Activated T-helper 17 cell treated with anti-CD3 and anti-CD28 coated beads, Interleukin-2, amount 50 U/mL, for 72 hours (primary cell): ENCODE measurements around the gene POLDIP2. TPM values are rescaled to one million over a fixed set of nuclear protein-coding genes. Genes with fewer than 3 reads are reported as not detected.

Experiments used
- ATAC-seq: fragments of 150-1000 bp; cut with Tn5 transposase; replicated peaks from 2 replicates; pipeline ENCODE4 v1.10.0; 2021; ENCODE audit warnings: mild to moderate bottlenecking, moderate library complexity
- H3K27ac Mint-ChIP-seq: one replicate; pipeline ENCODE4 v1.8.0; 2022; ENCODE audit warnings: mixed read lengths
- H3K27me3 Mint-ChIP-seq: one replicate; pipeline ENCODE4 v1.8.0; 2022; ENCODE audit warnings: mixed read lengths
- H3K36me3 Mint-ChIP-seq: one replicate; pipeline ENCODE4 v1.8.0; 2022; ENCODE audit warnings: low read depth, mild to moderate bottlenecking, mixed read lengths
- H3K4me1 Mint-ChIP-seq: one replicate; pipeline ENCODE4 v1.8.0; 2022; ENCODE audit warnings: mixed read lengths
- H3K4me3 Mint-ChIP-seq: one replicate; pipeline ENCODE4 v1.8.0; 2022; ENCODE audit warnings: mild to moderate bottlenecking, mixed read lengths
- H3K9me3 Mint-ChIP-seq: one replicate; pipeline ENCODE4 v1.8.0; 2022; ENCODE audit warnings: mixed read lengths
- total RNA-seq, 2 donors: library from RNA; stranded (reverse); gene quantifications; one replicate each; pipeline ENCODE4 v1.2.3, GENCODE V29; 2022

POLDIP2 gene
- total RNA-seq, 2 donors from 2014 or later, result 48.9 to 109 TPM

GRCh38 chr17:28379814-28380801 is 22.8 kb upstream of the POLDIP2 start:
- no peak overlapping the region for H3K27ac Mint-ChIP-seq
- no peaks in the 10 kb centered on the region for H3K9me3 Mint-ChIP-seq
- H3K4me1 Mint-ChIP-seq, result peaks cover 17% of the 10 kb centered on the region
- H3K36me3 Mint-ChIP-seq, result peaks cover 17% of the 10 kb centered on the region
- H3K4me3 Mint-ChIP-seq, result no peak overlapping the region
- no peaks in the 10 kb centered on the region for H3K27me3 Mint-ChIP-seq
- no peak for ATAC-seq

- peak overlapping the region; percentile 97 for H3K27ac Mint-ChIP-seq
- H3K27me3 Mint-ChIP-seq, result no peaks in the 10 kb centered on the region
- no peak for ATAC-seq
- peak overlapping the region; percentile 90 for H3K4me3 Mint-ChIP-seq
- H3K9me3 Mint-ChIP-seq, result no peaks in the 10 kb centered on the region
- peaks cover 7% of the 10 kb centered on the region for H3K4me1 Mint-ChIP-seq
- H3K36me3 Mint-ChIP-seq, result peaks cover 26% of the 10 kb centered on the region
These were observed 15.6 kb upstream of the POLDIP2 start for GRCh38 chr17:28372945-28373274.

GRCh38 chr17:28372203-28372944 is 15.0 kb upstream of the POLDIP2 start:
- peak overlapping the region; percentile 97 for H3K27ac Mint-ChIP-seq
- ATAC-seq, result peak; percentile 14
- H3K27me3 Mint-ChIP-seq, result no peaks in the 10 kb centered on the region
- peaks cover 7% of the 10 kb centered on the region for H3K4me1 Mint-ChIP-seq
- peak overlapping the region; percentile 90 for H3K4me3 Mint-ChIP-seq
- peaks cover 26% of the 10 kb centered on the region for H3K36me3 Mint-ChIP-seq
- H3K9me3 Mint-ChIP-seq, result no peaks in the 10 kb centered on the region

- Mint-ChIP-seq H3K27ac (peak within 1 kb of the TSS; percentile 97), H3K27me3 (no peaks in the 10 kb centered on the region), H3K36me3 (peaks cover 26% of the 10 kb centered on the region), H3K9me3 (no peaks in the 10 kb centered on the region), H3K4me1 (peaks cover 7% of the 10 kb centered on the region), H3K4me3 (peak within 1 kb of the TSS; percentile 90)
- peak; percentile 92 for ATAC-seq
These were observed 14.2 kb upstream of the POLDIP2 start, which contains the start of gene SARM1 for GRCh38 chr17:28371245-28372202. Gene SARM1, plus strand, starts transcription at chr17:28371694. Its CDS starts 339 bp downstream, at chr17:28372033.

- peak overlapping the region; percentile 97 for H3K27ac Mint-ChIP-seq
- H3K9me3 Mint-ChIP-seq, result no peaks in the 10 kb centered on the region
- H3K4me1 Mint-ChIP-seq, result peaks cover 7% of the 10 kb centered on the region
- H3K4me3 Mint-ChIP-seq, result peak overlapping the region; percentile 90
- peaks cover 26% of the 10 kb centered on the region for H3K36me3 Mint-ChIP-seq
- ATAC-seq, result no peak
- H3K27me3 Mint-ChIP-seq, result no peaks in the 10 kb centered on the region
These were observed 13.4 kb upstream of the POLDIP2 start for GRCh38 chr17:28370744-28371103.

- Mint-ChIP-seq H3K9me3 (no peaks in the 10 kb centered on the region), H3K4me3 (peak within 1 kb of the TSS; percentile 90), H3K36me3 (peaks cover 25% of the 10 kb centered on the region), H3K27ac (peak within 1 kb of the TSS; percentile 97), H3K27me3 (no peaks in the 10 kb centered on the region), H3K4me1 (peaks cover 7% of the 10 kb centered on the region)
- ATAC-seq, result no peak
These were observed 12.9 kb upstream of the POLDIP2 start, which contains the start of gene VTN for GRCh38 chr17:28370035-28370743. Gene VTN, minus strand, starts transcription at chr17:28370307. Its CDS starts 104 bp downstream, at chr17:28370203.

GRCh38 chr17:28369684-28370034 is 12.3 kb upstream of the POLDIP2 start:
- Mint-ChIP-seq H3K4me1 (peaks cover 7% of the 10 kb centered on the region), H3K27me3 (no peaks in the 10 kb centered on the region), H3K27ac (no peak overlapping the region), H3K36me3 (peaks cover 19% of the 10 kb centered on the region), H3K4me3 (no peak overlapping the region), H3K9me3 (no peaks in the 10 kb centered on the region)
- ATAC-seq, result no peak

- no peak overlapping the region for H3K27ac Mint-ChIP-seq
- peaks cover 16% of the 10 kb centered on the region for H3K36me3 Mint-ChIP-seq
- H3K27me3 Mint-ChIP-seq, result no peaks in the 10 kb centered on the region
- no peak overlapping the region for H3K4me3 Mint-ChIP-seq
- ATAC-seq, result no peak
- H3K4me1 Mint-ChIP-seq, result peaks cover 7% of the 10 kb centered on the region
- H3K9me3 Mint-ChIP-seq, result no peaks in the 10 kb centered on the region
These were observed 11.8 kb upstream of the POLDIP2 start for GRCh38 chr17:28368915-28369683.

- Mint-ChIP-seq H3K9me3 (no peaks in the 10 kb centered on the region), H3K36me3 (peaks cover 14% of the 10 kb centered on the region), H3K4me1 (peaks cover 3% of the 10 kb centered on the region), H3K4me3 (no peak overlapping the region), H3K27me3 (no peaks in the 10 kb centered on the region), H3K27ac (no peak overlapping the region)
- no peak for ATAC-seq
These were observed 11.0 kb upstream of the POLDIP2 start for GRCh38 chr17:28368306-28368831.

GRCh38 chr17:28367641-28368305 is 10.4 kb upstream of the POLDIP2 start:
- Mint-ChIP-seq H3K36me3 (peaks cover 17% of the 10 kb centered on the region), H3K4me3 (no peak overlapping the region), H3K27ac (no peak overlapping the region), H3K4me1 (no peaks in the 10 kb centered on the region), H3K9me3 (no peaks in the 10 kb centered on the region), H3K27me3 (no peaks in the 10 kb centered on the region)
- no peak for ATAC-seq

GRCh38 chr17:28366605-28367004 is 9.3 kb upstream of the POLDIP2 start:
- Mint-ChIP-seq H3K9me3 (no peaks in the 10 kb centered on the region), H3K4me1 (no peaks in the 10 kb centered on the region), H3K27ac (peak overlapping the region; percentile 65), H3K36me3 (peaks cover 27% of the 10 kb centered on the region), H3K4me3 (no peak overlapping the region), H3K27me3 (no peaks in the 10 kb centered on the region)
- ATAC-seq, result no peak

GRCh38 chr17:28365487-28365886 is 8.2 kb upstream of the POLDIP2 start:
- H3K9me3 Mint-ChIP-seq, result no peaks in the 10 kb centered on the region
- peaks cover 33% of the 10 kb centered on the region for H3K36me3 Mint-ChIP-seq
- H3K27ac Mint-ChIP-seq, result no peak overlapping the region
- H3K4me3 Mint-ChIP-seq, result no peak overlapping the region
- no peak for ATAC-seq
- no peaks in the 10 kb centered on the region for H3K4me1 Mint-ChIP-seq
- no peaks in the 10 kb centered on the region for H3K27me3 Mint-ChIP-seq
